K562 (cell line): ENCODE data around the gene LCTL. TPM values are rescaled to one million over a fixed set of nuclear protein-coding genes. Genes with fewer than 3 reads are reported as not detected.
A peak's percentile ranks its signal among the peaks of the same experiment; 100 is the strongest.

ENCODE experiments used
- AFF4 ChIP-seq: sonication (generic); formaldehyde crosslinking; IDR thresholded peaks from 2 replicates; pipeline ENCODE4 v1.8.0; 2023; ENCODE audit warnings: mild to moderate bottlenecking, missing genetic modification reagents
- FUS ChIP-seq: fragments of 200-400 bp; formaldehyde crosslinking; optimal IDR thresholded peaks from 2 replicates; pipeline ENCODE3; 2017; ENCODE audit warnings: low read depth, low read length
- GABPB1 ChIP-seq: sonication (generic); formaldehyde crosslinking; IDR thresholded peaks from 2 replicates; pipeline ENCODE4 v1.8.0; 2022; ENCODE audit warnings: mild to moderate bottlenecking, missing genetic modification reagents
- GABPB2 ChIP-seq: fragments of 250-450 bp; sonication (Bioruptor Pico); conservative IDR thresholded peaks from 2 replicates; pipeline ENCODE4 v1.5.1; 2021; ENCODE audit warnings: mild to moderate bottlenecking
- HLTF ChIP-seq: fragments of 450-650 bp; IDR thresholded peaks from 2 replicates; pipeline ENCODE4 v1.6.1; 2016
- HMG20B ChIP-seq: fragments of 250-450 bp; sonication (Bioruptor Pico); IDR thresholded peaks from 2 replicates; pipeline ENCODE4 v1.5.0; 2021; ENCODE audit warnings: mild to moderate bottlenecking
- HNRNPL ChIP-seq: fragments of 200-400 bp; formaldehyde crosslinking; IDR thresholded peaks from 2 replicates; pipeline ENCODE4 v1.6.1; 2017; ENCODE audit warnings: low read depth, mild to moderate bottlenecking, low read length
- KAT8 ChIP-seq: fragments of 450-650 bp; IDR thresholded peaks from 2 replicates; pipeline ENCODE4 v1.6.1; 2016; ENCODE audit warnings: low read depth, mild to moderate bottlenecking
- KLF1 ChIP-seq: fragments of 450-650 bp; IDR thresholded peaks from 2 replicates; pipeline ENCODE4 v1.6.1; 2016; ENCODE audit warnings: missing genetic modification characterization, missing compliant biosample characterization
- NCOR1 ChIP-seq: fragments of 450-650 bp; IDR thresholded peaks from 2 replicates; pipeline ENCODE4 v1.6.1; 2016; ENCODE audit warnings: mild to moderate bottlenecking, moderate library complexity
- NFYB ChIP-seq: IDR thresholded peaks from 2 replicates; pipeline ENCODE4 v1.6.1; 2011; ENCODE audit warnings: mild to moderate bottlenecking, moderate library complexity; ENCODE audit not compliant: insufficient read length; ENCODE audit errors: extremely low read depth
- PCBP1 ChIP-seq: fragments of 200-400 bp; formaldehyde crosslinking; IDR thresholded peaks from 2 replicates; pipeline ENCODE4 v1.6.1; 2018; ENCODE audit warnings: mild to moderate bottlenecking, low read depth, low read length; ENCODE audit not compliant: poor library complexity, severe bottlenecking
- PTBP1 ChIP-seq: fragments of 200-400 bp; formaldehyde crosslinking; IDR thresholded peaks from 2 replicates; pipeline ENCODE4 v1.6.1; 2017; ENCODE audit warnings: low read depth, low read length
- RAD21 ChIP-seq, 2 experiments: fragments of 250-450 bp in 1 of 2; fragments of 450-650 bp in 1 of 2; sonication (Bioruptor Pico) in 1 of 2; formaldehyde crosslinking in 1 of 2; IDR thresholded peaks in 1 of 2; conservative IDR thresholded peaks in 1 of 2; 2 replicates each; pipeline versions ENCODE4 v1.4.0 to v1.8.0; 2020 to 2022; ENCODE audit warnings: mild to moderate bottlenecking in 2 of 2, moderate library complexity in 1 of 2
- TEAD1 ChIP-seq, 2 experiments: fragments of 450-650 bp in 1 of 2; sonication (generic) in 1 of 2; formaldehyde crosslinking; IDR thresholded peaks; 2 replicates each; pipeline versions ENCODE4 v1.4.0 to v1.8.0; 2020 to 2022; ENCODE audit warnings: mild to moderate bottlenecking in 2 of 2, missing genetic modification reagents in 1 of 2
- ZFP36 ChIP-seq: fragments of 150-350 bp; IDR thresholded peaks from 2 replicates; pipeline ENCODE4 v1.6.1; 2018; ENCODE audit warnings: low read length, low read depth; ENCODE audit not compliant: partially characterized antibody
- ZNF217 ChIP-seq: sonication (generic); formaldehyde crosslinking; IDR thresholded peaks from 2 replicates; pipeline ENCODE4 v1.8.0; 2022; ENCODE audit warnings: mild to moderate bottlenecking, missing genetic modification reagents
- ZNF354B ChIP-seq: fragments of 250-450 bp; sonication (Bioruptor Pico); IDR thresholded peaks from 2 replicates; pipeline ENCODE4 v1.4.0; 2020
- ZNF384 ChIP-seq: IDR thresholded peaks from 2 replicates; pipeline ENCODE4 v1.6.1; 2012; ENCODE audit warnings: low read depth, low read length, improper control_type of control experiment
- ZNF644 ChIP-seq: fragments of 200-800 bp; sonication (Bioruptor generic); IDR thresholded peaks from 2 replicates; pipeline ENCODE4 v1.6.1; 2016; ENCODE audit warnings: low read depth, missing genetic modification characterization, missing compliant biosample characterization
- polyA plus RNA-seq, 8 experiments: library from polyadenylated mRNA; depleted of rRNA in 4 of 8; stranded (reverse) in 5 of 8; unstranded in 3 of 8; fragments of >200 nt; fragmentation: Nextera tagmentation in 2 of 8; fragmentation: Illumina TruSeq in 1 of 8; extraction: Ambion mirVana in 2 of 8; extraction: Trizol in 1 of 8; gene quantifications; 2 replicates each; pipeline versions ENCODE4 v1.2.1 to v1.2.3, GENCODE V29; 2011 to 2014; ENCODE audit warnings: inconsistent platforms in 1 of 8, missing spikeins in 1 of 8
- total RNA-seq, 7 experiments: library from RNA; depleted of rRNA in 6 of 7; stranded (reverse); fragments of >200 nt in 6 of 7; fragmentation: Illumina TruSeq in 2 of 7; extraction: Trizol in 2 of 7; gene quantifications; 2 replicates each; pipeline versions ENCODE4 v1.2.1 to v1.2.3, GENCODE V29; 2011 to 2021; ENCODE audit warnings: low replicate concordance in 1 of 7
- TF ChIP-seq, protein P1 (sequence below), 2 experiments: fragments of 450-650 bp in 1 of 2; sonication (generic) in 1 of 2; formaldehyde crosslinking in 1 of 2; IDR thresholded peaks in 1 of 2; conservative IDR thresholded peaks in 1 of 2; 2 replicates each; pipeline versions ENCODE4 v1.6.1 to v1.8.1; 2016 to 2023; ENCODE audit warnings: mild to moderate bottlenecking in 2 of 2, moderate library complexity in 2 of 2, inconsistent platforms in 1 of 2, missing genetic modification reagents in 1 of 2
- TF ChIP-seq, protein P2 (sequence below): fragments of 250-450 bp; sonication (Bioruptor Pico); IDR thresholded peaks from 2 replicates; pipeline ENCODE4 v1.9.0; 2021; ENCODE audit warnings: mild to moderate bottlenecking
- TF ChIP-seq, protein P3 (sequence below): IDR thresholded peaks from 3 replicates; pipeline ENCODE4 v1.6.1; 2011; ENCODE audit warnings: borderline replicate concordance, mild to moderate bottlenecking; ENCODE audit not compliant: insufficient read length, insufficient read depth

LCTL gene
- total and polyA plus RNA-seq, 9 of the 15 experiments (the other 6 are each of a cell fraction or from before 2014, with no cell fraction given): 0.08 to 0.31 (median 0.17) TPM; not detected in 6

DNA sequence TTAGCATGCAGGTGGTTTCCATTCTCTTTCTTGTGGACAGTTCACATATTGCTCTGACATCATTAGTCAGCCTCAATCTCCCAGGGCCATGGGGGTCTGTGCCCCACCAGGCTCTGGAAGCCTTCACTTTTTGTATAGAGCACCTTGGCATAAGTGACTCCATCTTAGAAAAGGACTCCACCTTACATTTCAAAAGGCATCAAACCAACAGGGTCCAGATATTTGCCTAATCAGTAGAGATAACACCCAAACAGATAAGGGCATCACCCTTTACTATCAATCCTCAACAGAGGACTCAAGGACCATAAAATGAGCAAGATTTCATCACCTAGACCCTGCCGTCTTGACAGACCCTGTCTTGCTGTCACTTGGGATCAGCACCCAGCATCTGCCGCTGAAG, 35.7 kb upstream of the LCTL start (continued):
- TF ChIP-seq, protein P1, sequence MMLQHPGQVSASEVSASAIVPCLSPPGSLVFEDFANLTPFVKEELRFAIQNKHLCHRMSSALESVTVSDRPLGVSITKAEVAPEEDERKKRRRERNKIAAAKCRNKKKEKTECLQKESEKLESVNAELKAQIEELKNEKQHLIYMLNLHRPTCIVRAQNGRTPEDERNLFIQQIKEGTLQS (IDR thresholded peaks at IDR 0.05): no peak
- TF ChIP-seq, protein P1 (CRISPR knock-in tag; conservative IDR thresholded peaks at IDR 0.05): no peak
- no peak for TF ChIP-seq HLTF
- no peak for TF ChIP-seq GABPB2 (CRISPR knock-in tag)
- peak; percentile 95 for TF ChIP-seq ZNF644 (tag)
- TF ChIP-seq RAD21 (CRISPR knock-in tag; conservative IDR thresholded peaks at IDR 0.05 in 1 of 2, IDR thresholded peaks at IDR 0.05 in 1 of 2): no peak
- no peak for TF ChIP-seq NFYB
- no peak for TF ChIP-seq ZFP36
- no peak for TF ChIP-seq FUS
- TF ChIP-seq ZNF384: no peak
- no peak for TF ChIP-seq HNRNPL
- peak; percentile 82; the same call in 1 of the 2 replicates for TF ChIP-seq ZNF354B
- TF ChIP-seq AFF4 (CRISPR knock-in tag): no peak
- TF ChIP-seq, protein P2, sequence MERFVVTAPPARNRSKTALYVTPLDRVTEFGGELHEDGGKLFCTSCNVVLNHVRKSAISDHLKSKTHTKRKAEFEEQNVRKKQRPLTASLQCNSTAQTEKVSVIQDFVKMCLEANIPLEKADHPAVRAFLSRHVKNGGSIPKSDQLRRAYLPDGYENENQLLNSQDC (CRISPR knock-in tag): no peak
- no peak for TF ChIP-seq HMG20B (CRISPR knock-in tag)
- TF ChIP-seq TEAD1 (CRISPR knock-in tag; IDR thresholded peaks at IDR 0.05): peak in 1 of 2 experiments; percentile 96; a peak in 2 of 4 replicates
- no peak for TF ChIP-seq PCBP1
- TF ChIP-seq NCOR1: no peak
- TF ChIP-seq GABPB1 (CRISPR knock-in tag): no peak
- TF ChIP-seq KAT8: no peak
- TF ChIP-seq KLF1 (tag): no peak
- no peak for TF ChIP-seq ZNF217 (CRISPR knock-in tag)
- TF ChIP-seq, protein P3, sequence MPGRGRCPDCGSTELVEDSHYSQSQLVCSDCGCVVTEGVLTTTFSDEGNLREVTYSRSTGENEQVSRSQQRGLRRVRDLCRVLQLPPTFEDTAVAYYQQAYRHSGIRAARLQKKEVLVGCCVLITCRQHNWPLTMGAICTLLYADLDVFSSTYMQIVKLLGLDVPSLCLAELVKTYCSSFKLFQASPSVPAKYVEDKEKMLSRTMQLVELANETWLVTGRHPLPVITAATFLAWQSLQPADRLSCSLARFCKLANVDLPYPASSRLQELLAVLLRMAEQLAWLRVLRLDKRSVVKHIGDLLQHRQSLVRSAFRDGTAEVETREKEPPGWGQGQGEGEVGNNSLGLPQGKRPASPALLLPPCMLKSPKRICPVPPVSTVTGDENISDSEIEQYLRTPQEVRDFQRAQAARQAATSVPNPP: no peak
- TF ChIP-seq PTBP1: no peak
